Activated CD8-positive, alpha-beta memory T cell treated with anti-CD3 and anti-CD28 coated beads, Interleukin-2, amount 50 U/mL, for 1 hour (primary cell): ENCODE measurements around the gene PPFIA4.

Experiments used
- DNase-seq: peaks from one replicate; pipeline ENCODE4 v3.0.0-alpha.2; 2020; ENCODE audit errors: extremely low read depth

PPFIA4 gene

GRCh38 chr1:203099805-203100515 is 73.7 kb downstream of the PPFIA4 start:
- DNase-seq = no peak

DNA sequence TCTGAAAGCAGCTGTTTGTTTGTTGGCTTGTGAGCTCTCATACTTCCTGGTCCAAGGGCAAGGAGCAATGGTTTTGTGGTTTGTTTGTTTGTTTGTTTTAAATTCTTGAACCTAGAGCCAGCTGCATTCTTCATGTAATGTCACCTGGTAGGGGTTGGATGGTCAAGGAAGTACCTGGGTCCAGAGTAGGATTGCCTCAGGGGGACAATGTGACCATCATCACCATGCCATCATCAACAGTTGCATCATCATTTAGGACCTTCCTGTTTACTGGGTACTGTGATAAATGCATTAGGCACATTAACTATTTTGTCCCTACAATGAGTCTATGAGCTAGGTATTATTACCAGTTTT is 74.2 kb downstream of the PPFIA4 start:
- DNase-seq = no peak

GRCh38 chr1:203101813-203102634 is 75.7 kb downstream of the PPFIA4 start:
- DNase-seq = no peak

DNA sequence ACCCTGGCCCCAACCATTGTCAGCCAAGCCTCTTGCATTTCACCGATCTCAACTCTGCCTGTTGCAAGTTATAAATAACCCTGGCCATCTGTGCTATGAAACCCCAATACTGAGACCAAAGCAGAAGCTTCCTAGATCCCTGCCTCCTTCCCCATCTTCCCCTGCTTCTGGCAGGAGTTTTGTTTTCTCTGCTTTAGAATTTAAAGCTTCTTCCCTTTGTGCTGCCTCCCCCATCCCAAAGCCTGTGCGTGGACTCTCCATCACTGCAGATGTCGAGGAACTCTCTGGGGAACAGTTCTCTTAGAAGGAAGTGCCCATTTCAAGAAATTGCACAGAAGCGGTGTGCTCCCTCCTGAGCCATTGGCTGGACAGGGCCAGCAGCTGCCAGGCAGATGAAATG is 76.9 kb downstream of the PPFIA4 start:
- no peak for DNase-seq

GRCh38 chr1:203103829-203104495 is 77.7 kb downstream of the PPFIA4 start:
- DNase-seq = no peak

DNA sequence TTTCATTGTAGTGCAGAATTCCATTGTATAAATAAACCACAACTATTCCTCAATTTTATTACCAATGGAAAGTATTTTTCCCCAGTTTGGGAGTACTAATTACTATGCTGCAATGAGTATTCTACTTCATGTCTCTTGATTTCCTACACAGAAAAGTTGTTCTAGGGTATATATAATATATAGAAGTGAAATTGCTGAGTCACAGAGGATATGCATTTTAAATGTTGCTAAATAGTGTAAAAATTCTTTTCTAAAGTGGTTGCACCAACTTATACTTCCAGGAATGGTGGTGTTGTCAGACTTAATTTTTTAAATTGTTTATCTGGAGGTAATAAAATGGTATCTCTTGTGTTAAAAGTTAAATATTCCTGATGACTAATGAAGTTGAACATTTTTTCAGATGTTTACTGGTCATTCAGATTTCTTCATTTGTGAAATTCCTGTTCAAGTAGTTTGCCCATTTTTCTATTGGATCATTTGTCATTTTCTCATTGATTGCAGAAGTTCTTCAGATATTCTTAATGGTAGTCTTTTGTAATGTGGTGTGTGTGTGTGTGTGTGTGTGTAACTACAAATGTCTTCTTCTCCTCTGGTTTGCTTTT is 78.6 kb downstream of the PPFIA4 start:
- DNase-seq = no peak

- DNase-seq = no peak
Observed at GRCh38 chr1:203112475-203112874, 86.2 kb downstream of the PPFIA4 start.

DNA sequence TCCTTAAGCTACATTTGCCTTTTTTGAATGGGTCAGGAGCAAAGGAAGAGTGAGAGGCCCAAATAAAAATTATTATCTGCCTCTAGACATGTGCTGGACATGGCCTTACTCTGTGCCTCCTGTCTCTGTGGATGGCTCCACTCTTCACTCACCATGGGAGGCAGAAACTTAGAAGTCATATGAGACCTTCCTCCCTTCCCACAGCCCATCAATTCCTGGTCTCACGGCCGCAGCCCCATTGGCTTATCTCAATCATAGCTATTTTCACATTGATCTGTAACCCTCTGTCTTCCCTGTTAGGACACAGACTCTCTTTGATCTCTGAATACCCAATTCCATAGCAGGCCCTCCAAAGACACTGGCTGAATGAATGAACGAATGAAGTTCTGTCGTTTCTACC is 87.0 kb downstream of the PPFIA4 start:
- DNase-seq = no peak

- no peak for DNase-seq
Observed at GRCh38 chr1:203114202-203114601, 87.9 kb downstream of the PPFIA4 start.

DNA sequence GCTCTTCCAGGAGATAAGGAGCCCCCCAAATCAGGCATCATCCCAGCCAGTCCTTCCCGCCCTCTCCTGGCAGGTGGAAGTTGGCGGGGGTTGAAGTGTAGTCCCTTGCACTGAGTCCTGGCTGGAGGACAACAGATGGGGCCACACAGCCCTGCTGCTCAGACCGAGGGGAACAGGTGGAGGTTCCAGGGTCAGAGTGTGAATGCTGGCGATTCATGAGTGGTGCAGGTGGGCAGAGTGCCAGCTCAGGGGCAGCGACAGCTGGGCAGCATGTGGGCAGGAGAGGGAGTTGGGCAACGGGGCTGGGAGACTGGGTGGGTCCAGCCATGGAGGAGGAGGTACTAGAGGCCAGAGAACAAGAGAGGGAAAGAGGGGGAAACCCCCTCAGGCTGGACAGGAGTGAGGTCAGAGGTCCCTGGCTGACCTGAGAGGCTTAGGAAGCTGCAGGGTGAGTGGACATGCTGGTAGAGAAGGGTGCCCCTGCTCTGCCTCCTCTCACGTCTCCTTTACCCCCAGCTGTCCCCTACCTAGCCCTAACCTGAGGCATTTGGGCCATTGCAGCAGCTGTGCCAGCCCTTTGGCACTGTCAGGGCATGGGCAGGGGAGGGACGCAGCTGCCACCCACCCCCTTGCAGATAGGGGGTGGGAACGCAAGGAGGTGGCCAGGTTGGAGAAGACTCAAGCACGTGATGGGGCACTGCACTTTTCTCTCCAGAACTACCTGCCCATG is 90.0 kb downstream of the PPFIA4 start:
- no peak for DNase-seq

- no peak for DNase-seq
Observed at GRCh38 chr1:203117611-203118575, 91.6 kb downstream of the PPFIA4 start.

- no peak for DNase-seq
Observed at GRCh38 chr1:203120325-203121153, 94.2 kb downstream of the PPFIA4 start.

- DNase-seq = no peak
Observed at GRCh38 chr1:203121186-203122015, 95.1 kb downstream of the PPFIA4 start.

DNA sequence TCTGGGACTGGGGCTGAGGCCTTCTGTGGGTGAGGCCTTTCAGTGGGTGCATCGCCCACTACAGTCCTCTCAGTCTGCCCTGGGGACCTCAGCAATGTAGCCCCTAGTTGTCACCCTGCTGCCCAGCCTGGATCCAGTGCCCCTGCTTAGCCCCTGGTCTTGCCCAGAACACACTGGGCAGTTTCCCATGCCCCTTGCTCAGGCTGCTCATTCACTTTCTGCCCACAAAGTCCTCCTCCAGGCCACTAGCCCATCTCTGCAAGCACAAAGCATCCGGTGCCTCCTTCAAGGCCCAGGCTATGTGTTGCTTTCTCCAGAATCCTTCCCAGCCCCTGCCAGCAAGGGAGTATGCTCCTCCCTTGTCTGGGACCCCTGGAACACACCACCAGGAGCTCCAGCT is 95.9 kb downstream of the PPFIA4 start:
- no peak for DNase-seq

- DNase-seq = no peak
Observed at GRCh38 chr1:203124011-203124410, 97.7 kb downstream of the PPFIA4 start.

- no peak for DNase-seq
Observed at GRCh38 chr1:203124546-203125317, 98.4 kb downstream of the PPFIA4 start.

DNA sequence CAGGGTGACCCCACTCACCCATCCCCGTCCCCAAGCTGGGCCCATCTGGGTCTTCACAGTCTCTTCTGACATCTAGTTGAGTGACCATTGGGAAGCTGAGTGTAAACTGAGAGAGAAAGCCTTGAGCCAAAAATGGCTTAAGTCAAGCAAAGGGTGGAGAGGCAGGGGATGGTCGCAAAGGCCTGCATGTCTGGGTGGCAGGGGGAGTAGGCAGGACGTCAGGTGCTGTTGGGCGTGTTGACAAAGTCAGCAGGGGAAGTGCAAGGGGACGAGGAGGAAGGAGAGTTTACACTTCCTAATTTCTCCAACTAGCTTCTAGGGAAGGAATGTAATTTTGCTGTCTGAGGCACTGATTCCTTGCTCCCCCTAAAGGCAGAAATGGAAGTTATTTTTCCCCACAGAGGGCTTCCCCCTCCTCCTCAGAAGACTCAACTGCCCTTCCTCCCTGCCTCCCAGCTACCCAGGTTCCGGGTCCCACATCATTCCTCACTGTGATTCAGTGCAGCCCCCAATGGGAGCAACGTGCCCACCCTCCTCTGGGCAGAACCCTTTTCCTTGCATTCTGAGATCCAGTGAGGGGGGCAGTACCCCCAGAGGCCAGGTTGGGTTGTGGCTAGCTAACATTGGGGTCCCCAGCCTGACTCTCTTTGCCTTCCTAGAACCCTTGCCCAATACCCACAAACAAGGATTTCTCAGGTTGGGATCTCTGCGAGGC is 100.0 kb downstream of the PPFIA4 start:
- DNase-seq = no peak
